ENCODE measurements around the gene ARHGAP8.
"Not testable (repeated sequence)": the region's sequence is repeated elsewhere in the genome, so short reads cannot be mapped to it uniquely, and the experiment has no call there.

The ARHGAP8 gene

DNA sequence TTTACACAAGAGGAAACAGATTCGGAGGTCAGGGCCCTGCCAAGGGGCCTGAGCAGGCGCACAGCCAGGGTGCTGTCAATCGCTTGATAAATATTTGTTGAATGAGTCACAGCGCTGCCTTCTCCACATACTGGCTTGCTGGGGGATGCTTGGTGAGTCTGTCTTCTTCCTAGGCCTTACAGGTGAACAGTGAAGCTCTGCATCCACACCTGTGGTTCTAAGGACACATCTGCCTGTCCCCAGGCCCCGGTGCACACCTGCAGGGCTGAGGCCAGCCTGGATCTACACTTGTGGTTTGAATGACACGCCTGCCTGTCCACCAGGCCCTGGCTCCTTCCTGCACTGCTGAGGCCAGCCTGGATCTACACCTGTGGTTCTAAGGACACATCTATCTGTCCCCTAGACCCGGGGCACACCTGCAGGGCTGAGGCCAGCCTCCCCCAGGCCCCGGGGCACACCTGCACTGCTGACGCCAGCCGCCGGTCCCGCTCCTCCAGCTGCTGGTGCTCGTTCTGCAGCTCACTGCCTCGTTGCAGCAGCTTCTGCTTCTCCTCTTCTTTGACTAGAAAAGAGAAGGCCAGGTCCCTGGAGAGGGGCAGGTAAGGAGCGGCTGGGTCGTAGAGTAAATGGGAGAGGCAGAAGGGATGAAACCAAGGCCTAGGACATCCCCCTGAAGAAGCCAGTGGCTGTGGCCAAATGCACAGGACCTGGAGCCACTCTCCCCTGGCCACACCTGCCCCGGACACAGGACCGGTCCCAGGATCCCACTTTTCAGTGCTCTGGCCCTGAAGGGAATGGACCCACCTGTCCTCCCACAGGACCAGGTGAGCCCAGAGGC lies 132.8 kb downstream of the ARHGAP8 start:
- no peak for DNase-seq (ENCODE audit: low read depth in 2 of 3, low spot score in 1 of 3)

GRCh38 chr22:44885806-44886360 lies 133.5 kb downstream of the ARHGAP8 start:
- no peak for DNase-seq (ENCODE audit: low read depth in 2 of 3, low spot score in 1 of 3)

DNA sequence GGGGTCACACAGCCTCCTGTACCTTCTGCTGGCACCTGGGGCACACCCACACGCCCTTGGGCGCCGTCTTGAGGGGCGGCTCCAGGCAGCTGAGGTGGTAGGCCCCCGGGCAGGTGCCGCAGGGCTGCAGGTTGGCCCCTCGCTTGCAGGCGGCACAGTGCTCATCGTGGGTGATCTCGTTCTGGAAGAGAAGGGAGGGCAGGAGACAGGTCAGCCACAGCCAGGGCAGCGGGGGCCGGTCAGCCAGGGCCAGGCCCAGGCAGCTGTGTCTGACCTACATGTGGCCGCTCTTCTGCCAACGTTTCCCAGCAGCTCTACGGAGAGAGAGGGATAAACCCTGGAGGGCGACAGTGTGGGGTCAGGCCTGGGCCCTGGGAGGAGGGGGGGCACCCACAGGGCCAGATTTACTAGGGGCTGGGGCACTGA lies 135.6 kb downstream of the ARHGAP8 start:
- DNase-seq (ENCODE audit: low read depth in 2 of 3, low spot score in 1 of 3), result no peak

- DNase-seq (ENCODE audit: low read depth in 2 of 3, low spot score in 1 of 3), result no peak
Observed at GRCh38 chr22:44888491-44889254, 136.3 kb downstream of the ARHGAP8 start.

DNA sequence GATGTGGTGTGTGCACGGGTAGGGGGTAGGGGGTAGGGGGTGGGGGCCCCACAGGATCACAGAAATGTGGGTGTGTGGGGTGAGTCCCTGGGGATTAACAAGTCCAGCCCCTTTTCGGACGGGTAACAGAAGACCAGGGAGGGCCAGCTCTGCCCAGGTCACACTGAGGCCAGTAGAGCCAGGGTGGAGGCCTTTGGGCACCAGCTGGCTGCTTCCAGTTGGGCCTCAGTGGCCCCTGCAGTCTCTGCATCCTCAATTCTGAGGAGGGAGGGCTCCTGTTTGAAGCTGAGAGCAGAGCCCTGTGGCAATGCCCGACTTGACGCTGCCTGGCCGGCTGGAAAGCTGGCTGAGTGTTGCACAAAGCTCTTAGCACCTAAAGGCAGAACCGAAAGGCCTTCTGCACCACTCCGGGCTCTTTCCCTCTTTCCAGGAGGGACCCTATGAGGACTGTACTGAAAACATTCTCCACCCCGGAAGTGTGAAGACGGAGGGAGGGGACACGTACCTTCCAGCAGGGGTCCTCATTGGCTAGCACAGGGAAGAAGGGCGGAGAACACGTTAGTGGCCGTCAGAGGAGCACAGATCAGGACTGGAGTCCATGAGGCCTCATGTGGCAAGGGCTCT lies 137.0 kb downstream of the ARHGAP8 start:
- no peak for DNase-seq (ENCODE audit: low read depth in 2 of 3, low spot score in 1 of 3)

- DNase-seq (ENCODE audit: low read depth in 2 of 3, low spot score in 1 of 3), result no peak
Observed at GRCh38 chr22:44890416-44891292, 138.3 kb downstream of the ARHGAP8 start.

DNA sequence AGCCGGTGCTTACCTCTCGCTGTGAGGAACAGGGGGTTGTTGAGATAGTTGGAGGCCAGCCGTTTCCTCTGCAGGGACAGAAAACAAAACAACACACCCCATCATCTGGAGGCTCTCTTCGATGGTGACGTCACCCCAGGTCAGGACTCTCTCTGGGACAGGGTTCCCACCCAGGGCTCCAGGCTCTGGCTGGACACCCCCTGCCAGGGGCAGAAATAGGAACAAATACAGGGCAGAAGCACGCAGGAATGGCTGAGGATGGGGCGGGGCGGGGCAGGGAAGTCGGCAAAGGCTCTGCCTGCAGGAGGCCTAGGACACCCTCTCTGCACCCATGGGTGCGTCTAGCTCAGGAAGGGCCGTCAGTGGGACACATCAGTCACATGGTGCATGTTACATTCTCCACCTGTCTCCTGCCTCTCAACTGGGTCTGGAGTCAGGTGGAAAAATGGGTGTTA lies 138.9 kb downstream of the ARHGAP8 start:
- DNase-seq (ENCODE audit: low read depth in 2 of 3, low spot score in 1 of 3), result no peak

DNA sequence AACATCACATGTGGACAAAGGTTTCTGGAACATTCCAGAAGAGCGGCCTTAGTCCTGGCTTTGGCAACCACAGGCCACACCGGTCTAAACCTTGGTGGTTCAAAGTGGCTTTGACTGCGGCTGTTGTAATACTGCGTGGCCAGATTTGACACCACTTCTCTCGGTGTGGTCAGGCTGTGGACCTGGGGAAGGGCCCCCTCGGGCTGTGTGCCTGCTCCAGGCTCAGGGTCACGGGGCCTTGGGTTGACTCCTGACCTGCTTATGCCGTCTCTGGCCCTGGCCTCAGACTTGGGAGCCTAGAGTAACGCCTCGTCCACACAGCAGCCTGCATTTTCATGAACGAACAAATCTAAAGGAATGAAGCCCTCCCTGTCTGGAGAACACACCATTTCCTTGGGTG lies 139.4 kb downstream of the ARHGAP8 start:
- no peak for DNase-seq (ENCODE audit: low read depth in 2 of 3, low spot score in 1 of 3)

DNA sequence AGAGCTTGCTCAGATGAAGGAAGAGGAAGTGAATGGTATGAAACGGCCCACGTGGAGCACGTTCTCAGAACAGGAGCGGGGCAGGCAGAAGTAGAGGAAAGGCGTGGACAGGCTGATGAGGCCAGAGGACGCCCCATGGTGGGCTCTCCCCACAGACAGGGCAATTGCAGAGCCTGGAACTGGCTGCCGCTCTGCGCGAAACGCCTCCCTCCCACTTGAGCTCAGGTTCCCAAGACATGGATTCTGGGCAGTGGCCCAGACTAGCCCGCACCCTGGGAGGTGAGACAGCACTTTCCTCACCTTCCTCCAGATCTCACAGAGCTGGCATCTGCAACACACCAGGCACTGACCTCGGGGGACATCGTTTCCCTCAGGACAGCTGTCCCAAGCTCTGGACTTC lies 139.9 kb downstream of the ARHGAP8 start:
- no peak for DNase-seq (ENCODE audit: low read depth in 2 of 3, low spot score in 1 of 3)

GRCh38 chr22:44892803-44893730 lies 140.7 kb downstream of the ARHGAP8 start:
- DNase-seq (ENCODE audit: low read depth in 2 of 3, low spot score in 1 of 3), result no peak

DNA sequence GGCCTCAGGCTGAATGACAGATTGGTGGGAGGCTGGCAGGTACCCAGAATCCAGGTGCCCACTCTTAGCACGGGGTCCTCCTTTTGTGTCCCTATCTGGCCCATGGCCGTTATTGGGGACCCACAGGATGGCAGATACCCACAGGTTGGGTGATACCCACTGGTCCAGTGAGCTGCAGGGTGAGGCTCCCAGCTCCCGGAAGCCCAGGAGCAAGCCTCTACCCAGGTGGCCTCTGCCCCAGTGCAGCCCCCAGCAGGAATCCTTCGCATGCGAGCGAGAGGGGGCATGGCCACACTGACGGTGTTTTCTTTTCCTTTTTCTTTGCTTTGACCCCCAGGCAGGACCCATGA lies 141.3 kb downstream of the ARHGAP8 start:
- no peak for DNase-seq (ENCODE audit: low read depth in 2 of 3, low spot score in 1 of 3)

- no peak for DNase-seq (ENCODE audit: low read depth in 2 of 3, low spot score in 1 of 3)
Observed at GRCh38 chr22:44894321-44894720, 141.9 kb downstream of the ARHGAP8 start.

DNA sequence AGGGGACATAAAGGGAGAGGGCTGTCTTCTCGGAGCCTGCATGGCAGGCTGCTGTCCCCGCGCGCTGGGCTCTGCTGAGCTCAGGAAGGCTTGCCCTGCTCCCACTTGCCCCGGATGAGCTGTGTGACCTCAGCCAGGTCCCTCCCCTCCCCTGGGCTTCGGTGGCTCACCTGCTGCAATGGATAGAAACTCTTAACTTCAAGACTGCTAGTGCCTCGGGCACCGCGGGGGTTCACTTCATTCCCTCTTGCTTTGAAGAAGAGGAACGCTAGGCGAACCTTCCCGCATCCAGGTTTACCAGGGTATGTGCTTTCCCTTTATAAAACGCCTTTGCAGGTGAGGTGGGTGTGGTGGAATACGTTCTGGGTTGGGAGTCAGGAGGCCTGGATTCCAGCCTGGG lies 142.4 kb downstream of the ARHGAP8 start:
- DNase-seq (ENCODE audit: low read depth in 2 of 3, low spot score in 1 of 3), result no peak

- no peak for DNase-seq (ENCODE audit: low read depth in 2 of 3, low spot score in 1 of 3)
Observed at GRCh38 chr22:44895296-44896055, 143.1 kb downstream of the ARHGAP8 start.

- DNase-seq (ENCODE audit: low read depth in 2 of 3, low spot score in 1 of 3), result no peak
Observed at GRCh38 chr22:44898236-44898635, 145.9 kb downstream of the ARHGAP8 start.

GRCh38 chr22:44901301-44901700 lies 148.9 kb downstream of the ARHGAP8 start:
- DNase-seq (ENCODE audit: low read depth in 2 of 3, low spot score in 1 of 3), result no peak

- not testable (repeated sequence) for DNase-seq (ENCODE audit: low read depth in 2 of 3, low spot score in 1 of 3)
Observed at GRCh38 chr22:44903164-44903563, 150.8 kb downstream of the ARHGAP8 start.

DNA sequence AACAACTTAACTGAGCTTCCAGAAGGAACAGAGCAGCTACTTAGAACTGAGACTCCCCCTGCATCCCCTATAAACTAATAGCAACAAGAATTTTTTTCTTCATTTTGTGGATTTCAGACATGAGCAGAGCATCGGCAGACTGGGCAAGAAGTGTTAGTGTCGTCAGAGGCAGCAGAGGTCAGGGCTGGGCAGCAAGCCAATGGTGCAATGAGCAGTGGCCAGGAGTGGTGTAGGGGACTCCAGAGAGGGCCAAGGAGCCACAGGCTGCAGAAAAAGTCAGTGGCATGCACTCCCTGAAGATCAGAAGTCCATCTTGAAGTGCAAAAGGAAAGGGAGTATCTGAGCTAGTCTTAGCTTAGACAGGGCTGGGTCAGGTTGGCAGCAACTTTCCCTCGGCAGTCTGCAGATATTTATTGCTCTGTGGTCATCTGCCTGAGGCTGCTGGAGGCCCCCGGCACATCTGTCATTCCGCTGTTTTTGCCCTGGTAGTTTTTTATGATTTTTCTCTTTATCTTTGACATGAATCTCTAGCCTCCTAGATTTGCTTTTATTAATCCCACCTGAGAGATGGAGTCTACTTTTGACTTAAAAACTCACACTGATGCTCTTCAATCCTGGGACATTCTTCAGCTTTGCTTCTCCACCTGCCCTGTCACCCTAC lies 152.2 kb downstream of the ARHGAP8 start:
- DNase-seq (ENCODE audit: low read depth in 2 of 3, low spot score in 1 of 3), result not testable (repeated sequence)

Data from stimulated activated CD4-positive, alpha-beta T cell treated with anti-CD3 and anti-CD28 coated beads, Interleukin-12 subunit alpha, Interleukin-12 subunit beta, amount 100 ng/mL, for 48 hours (primary cell).